ENCODE measurements around the gene SLCO1A2. TPM values are rescaled to one million over a fixed set of nuclear protein-coding genes. Genes with fewer than 3 reads are reported as not detected.

SLCO1A2 gene
- total and polyA plus RNA-seq, 11 donors: not detected

DNA sequence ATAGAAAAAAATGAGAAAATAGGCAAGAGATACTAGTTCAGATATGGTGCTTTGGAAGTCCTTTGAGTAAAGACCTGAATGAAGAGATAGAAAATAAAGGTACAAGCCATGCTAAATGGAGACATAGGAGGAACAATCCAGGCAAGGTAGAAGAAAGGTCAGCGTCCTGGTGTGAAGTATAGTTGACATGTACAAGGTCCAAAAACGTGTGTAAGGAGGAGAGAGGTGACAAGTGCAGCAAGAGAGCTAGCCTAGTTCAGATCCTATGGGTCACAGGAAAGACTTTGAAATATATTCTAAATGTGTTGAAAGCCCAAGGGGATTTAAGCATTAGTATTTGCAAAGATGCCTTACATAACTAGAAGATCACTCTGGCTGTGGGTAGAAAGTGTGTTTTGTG, 115.5 kb downstream of the SLCO1A2 start:
- no peaks in the 10 kb centered on the region for H3K27me3 ChIP-seq
- no peak for TF ChIP-seq CTCF (IDR thresholded peaks at IDR 0.05)
- TF ChIP-seq POLR2A (IDR thresholded peaks at IDR 0.05): no peak
- H3K4me1 ChIP-seq: no peaks in the 10 kb centered on the region
- ATAC-seq (no peak), DNase-seq (no peak)
- no peaks in the 10 kb centered on the region for H3K36me3 ChIP-seq
- WGBS, 4 donors: 35 to 54% (median 41%) methylated on average over 2 of the region's 2 CpGs
- H3K9me3 ChIP-seq: no peaks in the 10 kb centered on the region
- H3K27ac ChIP-seq: no peak overlapping the region
- intact Hi-C loops (cut with DNase I): no loop called here
- H3K4me3 ChIP-seq: no peak overlapping the region

Other genes starting within 250 kb of the SLCO1A2 start
- gene SLCO1B1, start 203.7 kb downstream of the SLCO1A2 start, total RNA-seq: under 1 TPM in 1 of 9 donors, not detected in 8; 0.33 TPM
- not detected for gene SLCO1B1, start 203.7 kb downstream of the SLCO1A2 start, polyA plus RNA-seq
- gene IAPP, start 38.0 kb upstream of the SLCO1A2 start, total RNA-seq: not detected
- gene IAPP, start 38.0 kb upstream of the SLCO1A2 start, polyA plus RNA-seq: not detected
- 10 to 100 TPM; 11.7 to 22.0 (median 19.3) TPM for gene PYROXD1, start 102.7 kb upstream of the SLCO1A2 start, total RNA-seq
- gene PYROXD1, start 102.7 kb upstream of the SLCO1A2 start, polyA plus RNA-seq: 10 to 100 TPM in 1 of 2 donors, 1 to 10 TPM in 1; 6.2 to 18.4 TPM
- 10 to 100 TPM; 17.1 to 39.3 (median 27.4) TPM for gene RECQL, start 166.7 kb upstream of the SLCO1A2 start, total RNA-seq
- 10 to 100 TPM in 1 of 2 donors, 1 to 10 TPM in 1; 9.0 to 21.2 TPM for gene RECQL, start 166.7 kb upstream of the SLCO1A2 start, polyA plus RNA-seq
- 10 to 100 TPM; 12.9 to 32.0 (median 22.1) TPM for gene GOLT1B, start 166.9 kb upstream of the SLCO1A2 start, total RNA-seq
- gene GOLT1B, start 166.9 kb upstream of the SLCO1A2 start, polyA plus RNA-seq: 10 to 100 TPM; 13.2 to 43.7 TPM
- gene SPX, start 191.4 kb upstream of the SLCO1A2 start, total RNA-seq: 10 to 100 TPM in 5 of 9 donors, 1 to 10 TPM in 4; 7.0 to 20.0 (median 13.5) TPM
- gene SPX, start 191.4 kb upstream of the SLCO1A2 start, polyA plus RNA-seq: 10 to 100 TPM in 1 of 2 donors, 1 to 10 TPM in 1; 1.8 to 12.8 TPM